Esophagus mucosa (tissue), 1 donor: ENCODE data around the gene EPOP. TPM values are rescaled to one million over a fixed set of nuclear protein-coding genes. Genes with fewer than 3 reads are reported as not detected.
"Not testable (repeated sequence)": the region's sequence is repeated elsewhere in the genome, so short reads cannot be mapped to it uniquely, and the experiment has no call there.

Experiments used
- ATAC-seq: fragments of 200-7000 bp; cut with Tn5 transposase; one replicate; pipeline ENCODE4 v1.9.1; 2020
- total RNA-seq: library from RNA; stranded (reverse); gene quantifications from one replicate; pipeline ENCODE4 v1.2.4, GENCODE V29; 2023
- donor health status: DM: yes; HTN: yes; CAD: no.

EPOP gene
- total RNA-seq, 1 donor from 2014 or later: 4.9 TPM

GRCh38 chr17:38673707-38674013 lies 1.1 kb downstream of the EPOP start:
- ATAC-seq: no peak

GRCh38 chr17:38672788-38673706 lies 1.7 kb downstream of the EPOP start:
- ATAC-seq: no peak

GRCh38 chr17:38671939-38672720 lies 2.6 kb downstream of the EPOP start:
- no peak for ATAC-seq

- no peak for ATAC-seq
These were observed 5.2 kb downstream of the EPOP start for GRCh38 chr17:38669520-38669919.

- ATAC-seq: no peak
These were observed 7.0 kb downstream of the EPOP start for GRCh38 chr17:38667787-38668122.

- peak; percentile 69 for ATAC-seq
These were observed 7.5 kb downstream of the EPOP start for GRCh38 chr17:38667099-38667786.

- ATAC-seq: no peak
These were observed 10.7 kb downstream of the EPOP start for GRCh38 chr17:38663964-38664644.

- ATAC-seq: peak; percentile 62
These were observed 11.5 kb downstream of the EPOP start for GRCh38 chr17:38663125-38663751.

- ATAC-seq: no peak
These were observed 14.4 kb downstream of the EPOP start for GRCh38 chr17:38660097-38661025.

GRCh38 chr17:38659415-38659814 lies 15.3 kb downstream of the EPOP start:
- no peak for ATAC-seq

GRCh38 chr17:38658741-38659345 lies 15.9 kb downstream of the EPOP start:
- ATAC-seq: no peak

- no peak for ATAC-seq
These were observed 16.7 kb downstream of the EPOP start for GRCh38 chr17:38657824-38658740.

- no peak for ATAC-seq
These were observed 17.6 kb downstream of the EPOP start for GRCh38 chr17:38656959-38657823.

- no peak for ATAC-seq
These were observed 20.1 kb downstream of the EPOP start for GRCh38 chr17:38654411-38655398.

GRCh38 chr17:38653679-38654078 lies 21.1 kb downstream of the EPOP start:
- ATAC-seq: no peak

- no peak for ATAC-seq
These were observed 21.5 kb downstream of the EPOP start for GRCh38 chr17:38653230-38653629.

GRCh38 chr17:38650653-38651173 lies 24.0 kb downstream of the EPOP start:
- ATAC-seq: not testable (repeated sequence)
